Activated CD4-positive, CD25-positive, alpha-beta regulatory T cell treated with anti-CD3 and anti-CD28 coated beads, Interleukin-2, amount 50 U/mL, for 72 hours (primary cell): ENCODE measurements around the gene GDF7.
"Not testable (repeated sequence)": the region's sequence is repeated elsewhere in the genome, so short reads cannot be mapped to it uniquely, and the experiment has no call there.

Experiments
- DNase-seq: peaks from one replicate; pipeline ENCODE4 v3.0.0; 2021

GDF7 gene

GRCh38 chr2:20707601-20708000, 40.7 kb downstream of the GDF7 start:
- no peak for DNase-seq

- not testable (repeated sequence) for DNase-seq
Observed at GRCh38 chr2:20711641-20712040, 44.7 kb downstream of the GDF7 start.

- DNase-seq = not testable (repeated sequence)
Observed at GRCh38 chr2:20713585-20713984, 46.6 kb downstream of the GDF7 start.

GRCh38 chr2:20714412-20714811, 47.5 kb downstream of the GDF7 start:
- not testable (repeated sequence) for DNase-seq

- not testable (repeated sequence) for DNase-seq
Observed at GRCh38 chr2:20716164-20716563, 49.2 kb downstream of the GDF7 start.

GRCh38 chr2:20717641-20718040, 50.7 kb downstream of the GDF7 start:
- no peak for DNase-seq

GRCh38 chr2:20722592-20723240, 55.8 kb downstream of the GDF7 start:
- DNase-seq = no peak

GRCh38 chr2:20723543-20723942, 56.6 kb downstream of the GDF7 start:
- DNase-seq = no peak

- DNase-seq = no peak
Observed at GRCh38 chr2:20724500-20725053, 57.6 kb downstream of the GDF7 start.

- no peak for DNase-seq
Observed at GRCh38 chr2:20725782-20726181, 58.8 kb downstream of the GDF7 start.

- no peak for DNase-seq
Observed at GRCh38 chr2:20726913-20727312, 60.0 kb downstream of the GDF7 start.

- DNase-seq = no peak
Observed at GRCh38 chr2:20728114-20728758, 61.3 kb downstream of the GDF7 start.
